ENCODE measurements around the gene NEAT1.

DNA sequence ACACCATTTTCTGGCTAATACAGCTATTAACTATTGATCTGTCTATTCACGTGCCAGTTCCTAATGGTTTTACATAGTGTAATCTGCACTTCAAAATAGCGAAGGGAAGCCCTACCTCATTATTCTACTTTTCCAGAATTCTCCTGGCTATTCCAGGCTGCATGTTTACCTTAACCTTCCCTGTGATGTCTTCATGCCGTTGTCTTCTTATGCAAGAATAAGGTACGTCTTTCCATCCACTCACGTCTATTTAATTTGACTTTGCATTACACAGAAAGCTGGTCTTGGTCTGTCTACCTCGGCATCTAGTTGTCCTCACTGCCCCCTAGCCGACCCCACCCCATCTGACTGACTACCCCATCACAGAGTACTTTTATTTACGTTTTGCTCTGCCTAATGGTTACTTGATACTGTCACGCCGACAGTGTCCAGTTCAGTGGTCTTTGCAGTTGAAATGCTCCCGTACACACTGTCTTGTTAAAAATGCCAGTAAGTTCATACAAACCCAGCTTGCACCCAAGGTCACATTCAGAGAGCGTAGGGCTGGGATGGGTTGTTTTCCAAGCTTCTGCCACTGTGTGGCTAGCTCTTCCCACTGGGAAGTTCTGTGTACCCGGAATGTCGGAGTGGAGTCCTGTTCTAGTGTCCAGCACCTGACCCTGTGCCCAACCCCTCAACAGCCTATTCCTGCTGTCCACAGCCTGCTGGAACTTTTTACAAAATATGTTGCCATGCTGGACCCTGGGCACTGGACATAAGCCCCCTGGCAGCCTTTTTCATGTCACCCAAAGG, 15.0 kb downstream of the NEAT1 start:
- no peak for TF ChIP-seq CTCF (IDR thresholded peaks at IDR 0.05; ENCODE audit: low read depth, low read length)
- no peak for TF ChIP-seq EZH2phosphoT487 (IDR thresholded peaks at IDR 0.05; ENCODE audit: low read depth)
